Testis (tissue), 2 donors: ENCODE results near the gene PPP2R2C.

Experiments used
- CTCF ChIP-seq, 3 experiments: fragments of 450-650 bp in 2 of 3; fragments of 200-600 bp in 1 of 3; sonication (generic) in 1 of 3; IDR thresholded peaks; one replicate each; pipeline ENCODE4 v1.5.1; 2016 to 2019; ENCODE audit warnings: antibody characterized with exemption in 3 of 3, mild to moderate bottlenecking in 2 of 3, moderate library complexity in 1 of 3
- POLR2A ChIP-seq: fragments of 450-650 bp; IDR thresholded peaks from one replicate; pipeline ENCODE4 v1.6.1; 2017; ENCODE audit warnings: antibody characterized with exemption, mild to moderate bottlenecking, moderate library complexity

DNA sequence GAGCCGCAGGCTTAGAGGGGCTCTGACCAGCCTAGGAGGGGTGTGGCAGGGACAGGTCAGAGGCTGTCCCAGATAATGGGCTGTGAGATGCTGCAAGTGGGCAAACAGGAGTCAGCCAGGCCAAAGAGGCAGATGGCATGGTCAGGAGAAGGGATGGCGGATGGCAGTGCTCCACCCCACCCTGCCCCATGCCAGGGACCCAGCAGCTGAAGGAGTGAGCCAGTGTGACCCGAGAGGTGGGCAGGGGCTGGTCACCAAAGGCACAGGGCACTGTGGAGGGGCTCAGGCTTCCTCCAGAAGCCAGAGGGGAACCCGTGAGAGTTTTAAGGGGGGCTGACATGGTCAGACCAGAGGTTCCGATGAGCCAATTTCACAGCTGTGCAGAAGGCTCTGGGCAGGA lies 105.8 kb downstream of the PPP2R2C start:
- TF ChIP-seq POLR2A (no peak), CTCF (IDR thresholded peaks at IDR 0.05) (no peak)
